Activated CD8-positive, alpha-beta memory T cell treated with anti-CD3 and anti-CD28 coated beads for 4 hours (primary cell): ENCODE data around the gene GP1BA.

Experiments used
- DNase-seq, 2 donors: peaks; one replicate each; pipeline ENCODE4 v3.0.0-alpha.2; 2020; ENCODE audit warnings: low read depth in 2 of 2

Gene GP1BA

DNA sequence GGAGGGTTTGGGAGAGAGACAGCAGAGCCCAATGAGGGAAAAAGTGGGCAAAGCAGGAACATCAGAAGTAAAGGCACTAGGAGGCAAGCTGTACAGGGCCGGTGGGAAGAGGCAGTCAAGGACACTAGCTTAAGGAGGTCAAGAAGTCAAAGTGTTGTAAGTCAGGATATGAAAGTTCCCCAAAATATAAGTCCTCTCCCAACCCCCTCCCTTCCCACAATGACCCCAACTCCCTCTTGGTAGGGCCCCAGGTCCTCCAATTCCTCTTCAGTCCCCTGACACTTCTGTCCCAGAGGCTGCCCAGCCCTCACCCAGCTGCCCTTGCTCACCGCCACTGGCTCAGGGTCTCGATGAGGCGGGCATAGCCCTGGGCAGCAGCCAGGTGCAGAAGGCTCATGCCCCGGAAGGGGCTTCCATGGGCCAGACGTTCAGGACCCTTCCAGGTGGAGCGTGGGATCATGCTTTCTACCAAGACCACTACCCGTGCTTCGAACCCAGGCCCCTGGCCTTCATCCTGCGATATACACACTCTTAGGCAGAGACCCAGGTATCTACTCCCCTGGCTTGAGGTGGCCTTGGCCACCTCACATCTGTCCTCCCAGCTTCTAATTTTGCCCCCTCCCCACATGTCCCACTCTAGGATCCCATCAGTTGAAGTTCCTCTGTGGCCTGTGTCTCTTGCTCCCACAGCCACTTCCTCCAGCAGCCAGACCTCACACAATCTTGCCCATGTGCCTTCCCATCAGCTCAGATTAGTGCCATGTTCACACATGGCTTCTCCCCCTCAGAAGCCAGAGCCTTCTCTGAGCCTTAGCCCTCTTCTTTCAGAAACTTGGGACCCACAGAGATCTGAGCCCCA lies 41.4 kb downstream of the GP1BA start:
- no peak for DNase-seq

DNA sequence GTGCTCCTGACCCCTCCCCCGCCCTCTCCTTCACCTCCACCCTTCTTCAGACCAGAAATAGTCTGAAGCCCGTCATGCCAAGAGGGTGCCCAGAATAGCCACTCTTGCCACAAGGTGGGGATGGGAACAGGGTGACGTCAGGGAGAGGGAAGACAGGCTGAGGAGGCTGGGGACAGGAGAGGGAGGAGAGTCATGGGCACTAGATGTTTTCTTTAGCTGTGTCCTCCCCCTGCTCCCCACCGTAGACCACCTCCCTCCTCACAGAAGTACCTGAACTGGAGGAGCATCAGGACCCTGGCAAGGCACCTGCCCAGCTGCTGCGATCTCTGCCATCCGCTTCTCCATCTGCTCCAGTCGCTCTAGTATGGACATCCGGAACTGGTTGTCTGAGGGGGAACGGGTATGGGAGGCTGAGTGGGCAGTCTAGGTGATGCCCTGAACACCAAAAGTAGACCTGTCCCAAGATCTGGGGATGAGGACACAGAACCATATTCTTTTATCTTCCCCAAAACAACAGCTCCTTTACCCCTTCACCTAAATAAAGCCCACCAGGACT lies 42.1 kb downstream of the GP1BA start:
- DNase-seq, result no peak

DNA sequence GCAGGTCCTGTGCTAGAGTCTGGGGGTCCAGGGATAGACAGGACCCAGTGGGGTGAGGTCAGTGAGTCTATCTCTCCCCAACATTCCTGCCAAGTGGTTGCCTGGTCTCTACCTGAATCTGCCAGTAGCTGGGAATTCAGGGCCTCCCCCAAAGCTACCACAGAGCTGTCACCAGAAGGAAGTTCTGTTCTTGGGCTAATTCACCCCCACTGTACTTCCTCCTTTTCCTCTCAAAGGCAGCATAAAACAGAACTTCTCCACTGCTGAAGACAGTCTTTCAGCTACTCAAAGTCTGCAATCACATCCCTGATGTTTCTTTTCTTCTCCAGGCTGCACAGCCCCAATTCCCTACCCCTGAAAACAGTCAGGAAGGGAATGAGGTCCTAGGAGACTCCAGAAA lies 46.6 kb downstream of the GP1BA start:
- DNase-seq, result no peak

- DNase-seq, result no peak
These were observed 48.7 kb downstream of the GP1BA start for GRCh38 chr17:4980644-4981216.

GRCh38 chr17:4982305-4982704 lies 50.2 kb downstream of the GP1BA start:
- DNase-seq, result no peak
